NCI-H1930 (cell line): Measurements from ENCODE around the gene ENAH.
"Not testable (repeated sequence)": the region's sequence is repeated elsewhere in the genome, so short reads cannot be mapped to it uniquely, and the experiment has no call there.

Experiments used
- DNase-seq, 2 experiments: peaks; one replicate each; lab custom pipeline; 2025; lab: John Stamatoyannopoulos, UW

The ENAH gene

GRCh38 chr1:225674381-225674780 lies 21.5 kb upstream of the ENAH start:
- no peak for DNase-seq

GRCh38 chr1:225670806-225671733 lies 18.1 kb upstream of the ENAH start:
- DNase-seq: no peak

GRCh38 chr1:225670356-225670755 lies 17.4 kb upstream of the ENAH start:
- no peak for DNase-seq

- no peak for DNase-seq
Observed at GRCh38 chr1:225668222-225668621, 15.3 kb upstream of the ENAH start.

- DNase-seq: no peak
Observed at GRCh38 chr1:225667362-225667761, 14.4 kb upstream of the ENAH start.

- no peak for DNase-seq
Observed at GRCh38 chr1:225666495-225666894, 13.6 kb upstream of the ENAH start.

- DNase-seq: no peak
Observed at GRCh38 chr1:225664762-225665161, 11.8 kb upstream of the ENAH start.

GRCh38 chr1:225662155-225662554 lies 9.2 kb upstream of the ENAH start:
- no peak for DNase-seq

GRCh38 chr1:225660544-225660946 lies 7.6 kb upstream of the ENAH start:
- DNase-seq: no peak

GRCh38 chr1:225658041-225658440 lies 5.1 kb upstream of the ENAH start:
- no peak for DNase-seq

- no peak for DNase-seq
Observed at GRCh38 chr1:225657462-225657989, 4.6 kb upstream of the ENAH start.

- not testable (repeated sequence) for DNase-seq
Observed at GRCh38 chr1:225656259-225656655, 3.3 kb upstream of the ENAH start.

GRCh38 chr1:225655509-225656258 lies 2.8 kb upstream of the ENAH start:
- DNase-seq: no peak

- no peak for DNase-seq
Observed at GRCh38 chr1:225654688-225655508, 2.0 kb upstream of the ENAH start.

GRCh38 chr1:225654277-225654597 lies 1.3 kb upstream of the ENAH start:
- DNase-seq: no peak

GRCh38 chr1:225653463-225654276 lies 747 bp upstream of the ENAH start:
- peak; percentile 61 for DNase-seq

- peak in 1 of 2 experiments; percentile 39 for DNase-seq
Observed at GRCh38 chr1:225651872-225652728, 823 bp downstream of the ENAH start.

- no peak for DNase-seq
Observed at GRCh38 chr1:225651376-225651871, 1.5 kb downstream of the ENAH start.

- no peak for DNase-seq
Observed at GRCh38 chr1:225650179-225650578, 2.7 kb downstream of the ENAH start.
